WTC11 (cell line): ENCODE results near the gene PLSCR4.

Experiments
- CREB1 ChIP-seq: sonication (generic); formaldehyde crosslinking; IDR thresholded peaks from 2 replicates; pipeline ENCODE4 v1.8.0; 2023; ENCODE audit warnings: mild to moderate bottlenecking, missing genetic modification reagents
- JUN ChIP-seq: sonication (generic); formaldehyde crosslinking; IDR thresholded peaks from 2 replicates; pipeline ENCODE4 v1.8.0; 2023; ENCODE audit warnings: mild to moderate bottlenecking, missing genetic modification reagents
- MAX ChIP-seq: sonication (generic); formaldehyde crosslinking; IDR thresholded peaks from 2 replicates; pipeline ENCODE4 v1.8.0; 2022; ENCODE audit warnings: mild to moderate bottlenecking, missing genetic modification reagents
- MYBL2 ChIP-seq: sonication (generic); formaldehyde crosslinking; IDR thresholded peaks from 2 replicates; pipeline ENCODE4 v1.8.1; 2023; ENCODE audit warnings: mild to moderate bottlenecking, moderate library complexity, missing genetic modification reagents
- ZNF232 ChIP-seq: sonication (generic); formaldehyde crosslinking; IDR thresholded peaks from 2 replicates; pipeline ENCODE4 v1.8.0; 2022; ENCODE audit warnings: mild to moderate bottlenecking, missing genetic modification reagents
- TF ChIP-seq, protein P1 (sequence below): fragments of 200-600 bp; IDR thresholded peaks from 2 replicates; pipeline ENCODE4 v1.8.0; 2022; ENCODE audit warnings: antibody characterized with exemption
- TF ChIP-seq, protein P2 (sequence below): sonication (generic); formaldehyde crosslinking; IDR thresholded peaks from 2 replicates; pipeline ENCODE4 v1.8.0; 2023; ENCODE audit warnings: missing genetic modification reagents

- TF ChIP-seq MAX (CRISPR knock-in tag) = no peak
- TF ChIP-seq, protein P1, sequence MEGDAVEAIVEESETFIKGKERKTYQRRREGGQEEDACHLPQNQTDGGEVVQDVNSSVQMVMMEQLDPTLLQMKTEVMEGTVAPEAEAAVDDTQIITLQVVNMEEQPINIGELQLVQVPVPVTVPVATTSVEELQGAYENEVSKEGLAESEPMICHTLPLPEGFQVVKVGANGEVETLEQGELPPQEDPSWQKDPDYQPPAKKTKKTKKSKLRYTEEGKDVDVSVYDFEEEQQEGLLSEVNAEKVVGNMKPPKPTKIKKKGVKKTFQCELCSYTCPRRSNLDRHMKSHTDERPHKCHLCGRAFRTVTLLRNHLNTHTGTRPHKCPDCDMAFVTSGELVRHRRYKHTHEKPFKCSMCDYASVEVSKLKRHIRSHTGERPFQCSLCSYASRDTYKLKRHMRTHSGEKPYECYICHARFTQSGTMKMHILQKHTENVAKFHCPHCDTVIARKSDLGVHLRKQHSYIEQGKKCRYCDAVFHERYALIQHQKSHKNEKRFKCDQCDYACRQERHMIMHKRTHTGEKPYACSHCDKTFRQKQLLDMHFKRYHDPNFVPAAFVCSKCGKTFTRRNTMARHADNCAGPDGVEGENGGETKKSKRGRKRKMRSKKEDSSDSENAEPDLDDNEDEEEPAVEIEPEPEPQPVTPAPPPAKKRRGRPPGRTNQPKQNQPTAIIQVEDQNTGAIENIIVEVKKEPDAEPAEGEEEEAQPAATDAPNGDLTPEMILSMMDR = peak; percentile 79
- no peak for TF ChIP-seq JUN (CRISPR knock-in tag)
- no peak for TF ChIP-seq CREB1 (CRISPR knock-in tag)
- TF ChIP-seq ZNF232 (CRISPR knock-in tag) = no peak
- no peak for TF ChIP-seq MYBL2 (CRISPR knock-in tag)
- TF ChIP-seq, protein P2, sequence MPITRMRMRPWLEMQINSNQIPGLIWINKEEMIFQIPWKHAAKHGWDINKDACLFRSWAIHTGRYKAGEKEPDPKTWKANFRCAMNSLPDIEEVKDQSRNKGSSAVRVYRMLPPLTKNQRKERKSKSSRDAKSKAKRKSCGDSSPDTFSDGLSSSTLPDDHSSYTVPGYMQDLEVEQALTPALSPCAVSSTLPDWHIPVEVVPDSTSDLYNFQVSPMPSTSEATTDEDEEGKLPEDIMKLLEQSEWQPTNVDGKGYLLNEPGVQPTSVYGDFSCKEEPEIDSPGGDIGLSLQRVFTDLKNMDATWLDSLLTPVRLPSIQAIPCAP (CRISPR knock-in tag) = no peak
Measured at GRCh38 chr3:146189519-146190173, 61.3 kb downstream of the PLSCR4 start.
